ENCODE data around the gene PTPRJ.

PTPRJ gene

DNA sequence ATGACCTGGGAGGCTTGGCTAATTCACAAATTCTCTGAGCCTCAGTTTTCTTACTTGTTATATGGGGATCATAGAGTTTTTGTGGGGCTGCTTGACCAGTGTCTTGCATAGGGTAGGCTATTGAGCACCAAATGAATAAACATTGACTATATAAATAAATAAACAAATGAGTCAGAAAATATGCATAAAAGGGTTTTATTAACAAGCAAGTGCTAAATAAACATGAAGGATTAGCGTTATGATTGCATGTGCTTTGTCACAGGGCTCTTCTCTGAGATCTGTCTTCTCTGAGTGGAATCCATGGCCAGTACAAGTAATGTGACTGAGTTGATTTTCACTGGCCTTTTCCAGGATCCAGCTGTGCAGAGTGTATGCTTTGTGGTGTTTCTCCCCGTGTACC is 236.2 kb downstream of the PTPRJ start, which contains the start of gene OR4B1:
Gene OR4B1 (plus strand): TSS at position 301 of the 400 bp plus-strand sequence. CDS start 0 bp downstream, at position 301.
- no peak for DNase-seq (ENCODE audit: low read depth, low spot score)
